ENCODE results near the gene CNTNAP5. TPM values are rescaled to one million over a fixed set of nuclear protein-coding genes. Genes with fewer than 3 reads are reported as not detected.
A peak's percentile ranks its signal among the peaks of the same experiment; 100 is the strongest.

CNTNAP5 gene
- total RNA-seq, 1 experiment from 2014 or later, result not detected

- CTCF ChIA-PET, result interaction anchor here (0.6 kb wide), 1 partner anchor 207 kb away, joined by 3 read pairs; no protein-coding TSS in a partner anchor
- no TSS peak for BruUV-seq (replicated peaks)
Observed at GRCh38 chr2:124024561-124025170, 421 bp upstream of the CNTNAP5 start.

GRCh38 chr2:124025891-124026434, 876 bp downstream of the CNTNAP5 start:
- BruUV-seq (replicated peaks), result no TSS peak
- no peak overlapping the region for H3K4me3 ChIP-seq (ENCODE audit: low read depth, low read length, poor library complexity, severe bottlenecking)
- H3K27me3 ChIP-seq (replicated peaks; ENCODE audit: insufficient read depth, low read depth, low read length, poor library complexity), result peaks cover 44% of the 10 kb centered on the region
- H3K36me3 ChIP-seq (ENCODE audit: insufficient read depth, low read length, poor library complexity, severe bottlenecking), result no peaks in the 10 kb centered on the region
- H3K9me3 ChIP-seq (ENCODE audit: low read depth, low read length, poor library complexity, severe bottlenecking), result no peaks in the 10 kb centered on the region
- TF ChIP-seq CTCF (conservative IDR thresholded peaks at IDR 0.05; ENCODE audit: low read depth, low read length) (no peak), EZH2 (IDR thresholded peaks at IDR 0.05; ENCODE audit: borderline replicate concordance, low read depth, low read length, poor library complexity, severe bottlenecking) (no peak)
- H3K27ac ChIP-seq (ENCODE audit: low read depth, low read length, poor library complexity, severe bottlenecking), result no peak overlapping the region
- no peak for DNase-seq (ENCODE audit: low spot score)
- ChIA-PET POLR2A (ENCODE audit: low non-redundant PET) (interaction anchor here (0.6 kb wide), 1 partner anchor 1567 kb away, joined by 3 read pairs; no protein-coding TSS in a partner anchor), CTCF (no interaction called here)
- intact Hi-C loops (cut with micrococcal nuclease; ENCODE audit: unreplicated experiment), result no loop called here
- H3K4me1 ChIP-seq (ENCODE audit: insufficient read depth, low read length, poor library complexity, severe bottlenecking), result no peaks in the 10 kb centered on the region

More at GRCh38 chr2:124024561-124025170, 421 bp upstream of the CNTNAP5 start:
- POLR2A ChIA-PET (ENCODE audit: low non-redundant PET), result no interaction called here
- no peaks in the 10 kb centered on the region for H3K9me3 ChIP-seq (ENCODE audit: low read depth, low read length, poor library complexity, severe bottlenecking)
- no peak for DNase-seq (ENCODE audit: low spot score)
- intact Hi-C loops (cut with micrococcal nuclease; ENCODE audit: unreplicated experiment), result no loop called here
- no peaks in the 10 kb centered on the region for H3K36me3 ChIP-seq (ENCODE audit: insufficient read depth, low read length, poor library complexity, severe bottlenecking)
- no peak overlapping the region for H3K27ac ChIP-seq (ENCODE audit: low read depth, low read length, poor library complexity, severe bottlenecking)
- H3K4me3 ChIP-seq (ENCODE audit: low read depth, low read length, poor library complexity, severe bottlenecking), result peak overlapping the region; percentile 6
- peaks cover 44% of the 10 kb centered on the region for H3K27me3 ChIP-seq (replicated peaks; ENCODE audit: insufficient read depth, low read depth, low read length, poor library complexity)
- TF ChIP-seq CTCF (conservative IDR thresholded peaks at IDR 0.05; ENCODE audit: low read depth, low read length) (no peak), EZH2 (IDR thresholded peaks at IDR 0.05; ENCODE audit: borderline replicate concordance, low read depth, low read length, poor library complexity, severe bottlenecking) (no peak)
- H3K4me1 ChIP-seq (ENCODE audit: insufficient read depth, low read length, poor library complexity, severe bottlenecking), result no peaks in the 10 kb centered on the region

GRCh38 chr2:124026503-124026902, 1.4 kb downstream of the CNTNAP5 start:
- DNase-seq (ENCODE audit: low spot score), result no peak
- H3K4me1 ChIP-seq (ENCODE audit: insufficient read depth, low read length, poor library complexity, severe bottlenecking), result no peaks in the 10 kb centered on the region
- no peak for TF ChIP-seq EZH2 (IDR thresholded peaks at IDR 0.05; ENCODE audit: borderline replicate concordance, low read depth, low read length, poor library complexity, severe bottlenecking)
- CTCF ChIA-PET, result no interaction called here
- no TSS peak for BruUV-seq (replicated peaks)
- no peak overlapping the region for H3K27ac ChIP-seq (ENCODE audit: low read depth, low read length, poor library complexity, severe bottlenecking)
- intact Hi-C loops (cut with micrococcal nuclease; ENCODE audit: unreplicated experiment), result no loop called here
- peaks cover 41% of the 10 kb centered on the region for H3K27me3 ChIP-seq (replicated peaks; ENCODE audit: insufficient read depth, low read depth, low read length, poor library complexity)
- H3K4me3 ChIP-seq (ENCODE audit: low read depth, low read length, poor library complexity, severe bottlenecking), result no peak overlapping the region
- no peaks in the 10 kb centered on the region for H3K36me3 ChIP-seq (ENCODE audit: insufficient read depth, low read length, poor library complexity, severe bottlenecking)
- H3K9me3 ChIP-seq (ENCODE audit: low read depth, low read length, poor library complexity, severe bottlenecking), result no peaks in the 10 kb centered on the region
- POLR2A ChIA-PET (ENCODE audit: low non-redundant PET), result no interaction called here
